Glutamatergic neuron (in vitro differentiated cells): ENCODE results near the gene THOC2. TPM values are rescaled to one million over a fixed set of nuclear protein-coding genes. Genes with fewer than 3 reads are reported as not detected.

Experiments
- DNase-seq: peaks from one replicate; pipeline ENCODE4 v3.0.0; 2022
- H3K27ac Mint-ChIP-seq: one replicate; pipeline ENCODE4 v1.8.0; 2020; ENCODE audit warnings: mild to moderate bottlenecking, mixed read lengths, inconsistent platforms; ENCODE audit not compliant: unreplicated experiment
- H3K27me3 Mint-ChIP-seq: one replicate; pipeline ENCODE4 v1.8.0; 2020; ENCODE audit warnings: mild to moderate bottlenecking, moderate library complexity, mixed read lengths, inconsistent platforms; ENCODE audit not compliant: unreplicated experiment
- H3K36me3 Mint-ChIP-seq: one replicate; pipeline ENCODE4 v1.8.0; 2020; ENCODE audit warnings: mild to moderate bottlenecking, mixed read lengths, inconsistent platforms; ENCODE audit not compliant: unreplicated experiment
- H3K4me1 Mint-ChIP-seq: one replicate; pipeline ENCODE4 v1.8.0; 2020; ENCODE audit warnings: mild to moderate bottlenecking, low read depth, mixed read lengths, inconsistent platforms; ENCODE audit not compliant: unreplicated experiment
- H3K4me3 Mint-ChIP-seq: one replicate; pipeline ENCODE4 v1.8.0; 2020; ENCODE audit warnings: mild to moderate bottlenecking, mixed read lengths, inconsistent platforms; ENCODE audit not compliant: unreplicated experiment
- H3K9me3 Mint-ChIP-seq: one replicate; pipeline ENCODE4 v1.8.0; 2020; ENCODE audit warnings: mild to moderate bottlenecking, moderate library complexity, mixed read lengths, inconsistent platforms; ENCODE audit not compliant: unreplicated experiment
- total RNA-seq: library from RNA; stranded (reverse); fragmentation: NEBNext Ultra II Directional; extraction: Animal tissue kit (Norgen Biotek cat#: 25700); gene quantifications from one replicate; pipeline ENCODE4 v1.2.1, GENCODE V29; 2021; ENCODE audit not compliant: unreplicated experiment
- TF ChIP-seq, protein P1 (sequence below): fragments of 200-600 bp; sonication (generic); IDR thresholded peaks from one replicate; pipeline ENCODE4 v1.5.0; 2021; ENCODE audit not compliant: partially characterized antibody, unreplicated experiment

The THOC2 gene
- total RNA-seq, 1 donor from 2014 or later, result 69.5 TPM

DNA sequence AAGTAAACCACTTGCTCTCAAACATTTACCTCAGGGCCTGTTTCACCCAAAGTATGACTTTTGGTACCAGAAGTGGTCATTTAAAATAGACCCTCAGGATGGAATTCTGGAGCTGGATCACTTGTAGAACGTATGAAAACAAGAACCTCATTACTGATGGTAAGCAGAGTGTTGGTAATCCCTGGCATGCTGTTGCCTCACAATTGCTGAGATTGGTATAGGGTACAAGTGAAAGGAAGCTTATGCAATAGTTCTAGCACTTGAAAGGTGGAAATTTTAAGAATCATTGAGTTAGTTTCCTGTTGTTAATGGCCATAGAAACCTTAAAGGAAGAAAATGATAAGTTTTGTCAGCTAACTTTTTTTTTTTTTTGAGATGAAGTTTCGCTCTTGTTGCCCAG lies 22.3 kb upstream of the THOC2 start:
- Mint-ChIP-seq H3K27me3 (no peaks in the 10 kb centered on the region), H3K27ac (no peak overlapping the region), H3K36me3 (no peaks in the 10 kb centered on the region), H3K9me3 (no peaks in the 10 kb centered on the region), H3K4me3 (no peak overlapping the region), H3K4me1 (no peaks in the 10 kb centered on the region)
- TF ChIP-seq, protein P1, sequence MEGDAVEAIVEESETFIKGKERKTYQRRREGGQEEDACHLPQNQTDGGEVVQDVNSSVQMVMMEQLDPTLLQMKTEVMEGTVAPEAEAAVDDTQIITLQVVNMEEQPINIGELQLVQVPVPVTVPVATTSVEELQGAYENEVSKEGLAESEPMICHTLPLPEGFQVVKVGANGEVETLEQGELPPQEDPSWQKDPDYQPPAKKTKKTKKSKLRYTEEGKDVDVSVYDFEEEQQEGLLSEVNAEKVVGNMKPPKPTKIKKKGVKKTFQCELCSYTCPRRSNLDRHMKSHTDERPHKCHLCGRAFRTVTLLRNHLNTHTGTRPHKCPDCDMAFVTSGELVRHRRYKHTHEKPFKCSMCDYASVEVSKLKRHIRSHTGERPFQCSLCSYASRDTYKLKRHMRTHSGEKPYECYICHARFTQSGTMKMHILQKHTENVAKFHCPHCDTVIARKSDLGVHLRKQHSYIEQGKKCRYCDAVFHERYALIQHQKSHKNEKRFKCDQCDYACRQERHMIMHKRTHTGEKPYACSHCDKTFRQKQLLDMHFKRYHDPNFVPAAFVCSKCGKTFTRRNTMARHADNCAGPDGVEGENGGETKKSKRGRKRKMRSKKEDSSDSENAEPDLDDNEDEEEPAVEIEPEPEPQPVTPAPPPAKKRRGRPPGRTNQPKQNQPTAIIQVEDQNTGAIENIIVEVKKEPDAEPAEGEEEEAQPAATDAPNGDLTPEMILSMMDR, result no peak
- DNase-seq, result no peak

DNA sequence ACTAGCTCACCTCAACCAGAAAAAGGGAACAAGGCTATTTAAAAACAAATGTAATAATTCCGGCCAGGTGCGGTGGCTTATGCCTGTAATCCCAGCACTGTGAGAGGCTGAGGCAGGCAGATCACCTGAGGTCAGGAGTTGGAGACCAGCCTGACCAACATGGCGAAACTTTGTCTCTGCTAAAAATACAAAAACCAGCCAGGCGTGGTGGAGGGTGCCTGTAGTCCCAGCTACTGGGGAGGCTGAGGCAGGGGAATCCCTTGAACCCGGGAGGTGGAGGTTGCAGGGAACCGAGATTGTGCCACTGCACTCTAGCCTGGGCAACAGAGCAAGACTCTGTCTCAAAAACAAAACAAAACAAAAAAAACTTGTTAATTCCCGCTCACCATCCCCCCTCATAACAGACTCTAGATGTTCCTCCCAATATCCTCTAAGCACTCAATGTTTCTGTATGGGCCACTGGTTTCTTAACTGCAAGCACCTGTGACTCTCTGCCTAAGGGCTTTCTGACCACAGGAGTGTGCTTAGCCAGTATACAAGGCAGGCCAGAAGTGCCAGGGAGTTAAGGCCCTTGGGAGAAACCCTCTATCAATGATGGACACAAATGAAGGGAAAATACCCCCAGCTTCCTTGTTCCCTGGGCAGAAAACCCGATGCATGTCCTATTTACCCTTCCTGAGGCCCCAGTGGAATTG lies 21.0 kb upstream of the THOC2 start:
- no peaks in the 10 kb centered on the region for H3K9me3 Mint-ChIP-seq
- DNase-seq, result no peak
- no peak overlapping the region for H3K4me3 Mint-ChIP-seq
- TF ChIP-seq, protein P1, result no peak
- H3K36me3 Mint-ChIP-seq, result no peaks in the 10 kb centered on the region
- H3K27ac Mint-ChIP-seq, result no peak overlapping the region
- no peaks in the 10 kb centered on the region for H3K27me3 Mint-ChIP-seq
- no peaks in the 10 kb centered on the region for H3K4me1 Mint-ChIP-seq

DNA sequence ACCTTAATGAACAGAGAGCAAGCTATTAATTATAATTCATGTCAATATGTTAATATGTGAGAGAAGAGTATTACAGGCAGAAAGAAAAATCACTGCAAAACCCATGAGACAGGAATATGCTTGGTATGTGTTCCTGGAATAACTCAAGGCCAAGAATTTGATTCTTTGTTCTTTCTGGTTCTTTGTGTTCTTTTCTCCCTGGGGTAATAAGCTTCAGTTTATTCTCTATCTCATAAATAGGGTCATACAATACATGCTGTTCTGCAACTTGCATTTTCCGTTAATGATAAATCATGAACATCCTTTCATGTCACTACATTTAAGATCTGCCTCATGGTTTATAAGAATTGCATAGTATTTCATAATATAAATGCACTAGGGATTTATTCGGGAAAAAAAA lies 16.8 kb upstream of the THOC2 start:
- TF ChIP-seq, protein P1, result no peak
- no peak for DNase-seq
- Mint-ChIP-seq H3K36me3 (no peaks in the 10 kb centered on the region), H3K4me3 (no peak overlapping the region), H3K27me3 (no peaks in the 10 kb centered on the region), H3K9me3 (no peaks in the 10 kb centered on the region), H3K4me1 (no peaks in the 10 kb centered on the region), H3K27ac (no peak overlapping the region)

DNA sequence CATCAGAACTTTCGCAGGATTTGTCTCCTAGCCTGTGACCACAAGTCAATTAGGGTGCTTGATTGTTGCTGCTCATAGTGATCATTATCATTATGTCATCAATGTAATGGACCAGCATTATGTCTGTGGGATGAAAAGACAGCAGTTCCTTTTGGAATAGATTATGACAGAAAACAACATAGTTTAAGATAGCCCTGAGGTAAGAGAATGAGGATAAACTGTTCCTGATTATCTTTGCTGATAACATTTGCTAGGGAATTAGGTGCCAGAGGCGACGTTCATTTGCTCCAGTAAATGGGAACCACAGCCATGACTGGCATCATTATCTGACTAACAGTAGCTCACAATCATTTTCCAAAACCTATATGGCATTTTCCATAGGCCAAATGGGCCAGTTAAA lies 12.7 kb upstream of the THOC2 start:
- Mint-ChIP-seq H3K9me3 (no peaks in the 10 kb centered on the region), H3K4me3 (no peak overlapping the region), H3K27me3 (no peaks in the 10 kb centered on the region), H3K36me3 (no peaks in the 10 kb centered on the region), H3K4me1 (no peaks in the 10 kb centered on the region), H3K27ac (no peak overlapping the region)
- DNase-seq, result no peak
- TF ChIP-seq, protein P1, result no peak

DNA sequence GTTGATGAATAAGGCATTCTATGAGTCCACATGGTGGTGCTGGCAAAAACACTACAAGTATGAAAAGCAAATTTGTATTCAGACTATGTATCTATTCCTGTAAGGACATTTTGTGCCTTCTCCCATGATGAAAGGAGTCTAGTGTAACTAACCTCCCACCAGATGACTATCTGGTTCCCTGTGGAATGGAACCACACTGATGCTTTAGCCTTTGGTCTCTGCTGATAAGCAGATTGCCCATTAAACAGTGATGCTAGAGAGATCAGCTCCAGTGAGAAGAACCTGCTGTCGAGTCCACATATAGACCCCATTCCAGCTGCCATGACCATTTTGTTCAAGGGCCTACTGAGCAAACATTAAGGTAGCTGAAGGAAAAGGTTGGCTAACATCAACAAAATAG lies 10.5 kb upstream of the THOC2 start:
- H3K4me1 Mint-ChIP-seq, result no peaks in the 10 kb centered on the region
- H3K27me3 Mint-ChIP-seq, result no peaks in the 10 kb centered on the region
- no peaks in the 10 kb centered on the region for H3K9me3 Mint-ChIP-seq
- no peak overlapping the region for H3K4me3 Mint-ChIP-seq
- TF ChIP-seq, protein P1, result no peak
- no peaks in the 10 kb centered on the region for H3K36me3 Mint-ChIP-seq
- DNase-seq, result no peak
- H3K27ac Mint-ChIP-seq, result no peak overlapping the region
